Muscle layer of duodenum (tissue), 2 donors: Measurements from ENCODE around the gene TPRG1.

Experiments
- H3K27ac ChIP-seq: one replicate; pipeline ENCODE4 v1.7.0; 2013; ENCODE audit warnings: mild to moderate bottlenecking, low read length
- H3K27me3 ChIP-seq: one replicate; pipeline ENCODE4 v1.7.0; 2013; ENCODE audit warnings: low read depth, mild to moderate bottlenecking, control low read depth, low read length
- H3K36me3 ChIP-seq, 2 donors: one replicate each; pipeline ENCODE4 v1.7.0; 2013; ENCODE audit warnings: low read length in 2 of 2, control low read depth in 1 of 2, mild to moderate bottlenecking in 1 of 2; ENCODE audit not compliant: insufficient read depth in 2 of 2, control insufficient read depth in 1 of 2
- H3K4me1 ChIP-seq, 2 donors: one replicate each; pipeline ENCODE4 v1.7.0; 2013; ENCODE audit warnings: low read length in 2 of 2, mild to moderate bottlenecking in 2 of 2, control low read depth in 1 of 2, moderate library complexity in 1 of 2; ENCODE audit not compliant: insufficient read depth in 2 of 2, control insufficient read depth in 1 of 2
- H3K4me3 ChIP-seq, 2 donors: one replicate each; pipeline ENCODE4 v1.7.0; 2013; ENCODE audit warnings: low read length in 2 of 2, low read depth in 1 of 2, mild to moderate bottlenecking in 1 of 2
- H3K9me3 ChIP-seq, 2 donors: one replicate each; pipeline ENCODE4 v1.7.0; 2013; ENCODE audit warnings: low read length in 2 of 2, control low read depth in 1 of 2, mild to moderate bottlenecking in 1 of 2; ENCODE audit not compliant: control insufficient read depth in 1 of 2
- donor health status: healthy.

TPRG1 gene

GRCh38 chr3:189204167-189204866 is 32.5 kb downstream of the TPRG1 start:
- H3K36me3 ChIP-seq, result no peaks in the 10 kb centered on the region
- H3K4me1 ChIP-seq, result no peaks in the 10 kb centered on the region
- H3K4me3 ChIP-seq, result no peak overlapping the region
- no peaks in the 10 kb centered on the region for H3K9me3 ChIP-seq
- no peak overlapping the region for H3K27ac ChIP-seq
- H3K27me3 ChIP-seq, result no peaks in the 10 kb centered on the region

GRCh38 chr3:189204937-189205336 is 33.2 kb downstream of the TPRG1 start:
- no peaks in the 10 kb centered on the region for H3K4me1 ChIP-seq
- no peak overlapping the region for H3K27ac ChIP-seq
- H3K36me3 ChIP-seq, result no peaks in the 10 kb centered on the region
- no peaks in the 10 kb centered on the region for H3K27me3 ChIP-seq
- no peak overlapping the region for H3K4me3 ChIP-seq
- no peaks in the 10 kb centered on the region for H3K9me3 ChIP-seq

- Histone ChIP-seq H3K27ac (no peak overlapping the region), H3K27me3 (no peaks in the 10 kb centered on the region), H3K4me1 (no peaks in the 10 kb centered on the region), H3K36me3 (no peaks in the 10 kb centered on the region), H3K4me3 (no peak overlapping the region), H3K9me3 (no peaks in the 10 kb centered on the region)
Measured at GRCh38 chr3:189210251-189210770, 38.5 kb downstream of the TPRG1 start.

GRCh38 chr3:189212681-189213080 is 40.9 kb downstream of the TPRG1 start:
- Histone ChIP-seq H3K9me3 (no peaks in the 10 kb centered on the region), H3K36me3 (no peaks in the 10 kb centered on the region), H3K4me3 (no peak overlapping the region), H3K4me1 (no peaks in the 10 kb centered on the region), H3K27ac (no peak overlapping the region), H3K27me3 (no peaks in the 10 kb centered on the region)

- Histone ChIP-seq H3K27me3 (no peaks in the 10 kb centered on the region), H3K4me3 (no peak overlapping the region), H3K9me3 (no peaks in the 10 kb centered on the region), H3K27ac (no peak overlapping the region), H3K36me3 (no peaks in the 10 kb centered on the region), H3K4me1 (no peaks in the 10 kb centered on the region)
Measured at GRCh38 chr3:189214651-189215050, 42.9 kb downstream of the TPRG1 start.

GRCh38 chr3:189222927-189223636 is 51.3 kb downstream of the TPRG1 start:
- H3K9me3 ChIP-seq, result no peaks in the 10 kb centered on the region

GRCh38 chr3:189225431-189225830 is 53.7 kb downstream of the TPRG1 start:
- Histone ChIP-seq H3K27ac (no peak overlapping the region), H3K27me3 (no peaks in the 10 kb centered on the region), H3K9me3 (no peaks in the 10 kb centered on the region), H3K4me3 (no peak overlapping the region), H3K36me3 (no peaks in the 10 kb centered on the region), H3K4me1 (no peaks in the 10 kb centered on the region)

More at GRCh38 chr3:189222927-189223636, 51.3 kb downstream of the TPRG1 start:
- H3K36me3 ChIP-seq, result no peaks in the 10 kb centered on the region
- no peak overlapping the region for H3K27ac ChIP-seq
- no peaks in the 10 kb centered on the region for H3K4me1 ChIP-seq
- no peak overlapping the region for H3K4me3 ChIP-seq
- H3K27me3 ChIP-seq, result no peaks in the 10 kb centered on the region

- H3K4me1 ChIP-seq, result no peaks in the 10 kb centered on the region
- H3K36me3 ChIP-seq, result no peaks in the 10 kb centered on the region
- no peaks in the 10 kb centered on the region for H3K9me3 ChIP-seq
- H3K27ac ChIP-seq, result no peak overlapping the region
- H3K27me3 ChIP-seq, result no peaks in the 10 kb centered on the region
- no peak overlapping the region for H3K4me3 ChIP-seq
Measured at GRCh38 chr3:189227249-189227648, 55.5 kb downstream of the TPRG1 start.

- Histone ChIP-seq H3K4me3 (no peak overlapping the region), H3K36me3 (no peaks in the 10 kb centered on the region), H3K27me3 (no peaks in the 10 kb centered on the region), H3K27ac (no peak overlapping the region), H3K4me1 (no peaks in the 10 kb centered on the region), H3K9me3 (no peaks in the 10 kb centered on the region)
Measured at GRCh38 chr3:189229196-189229828, 57.5 kb downstream of the TPRG1 start.

GRCh38 chr3:189232790-189233189 is 61.0 kb downstream of the TPRG1 start:
- no peaks in the 10 kb centered on the region for H3K36me3 ChIP-seq
- H3K9me3 ChIP-seq, result no peaks in the 10 kb centered on the region
- no peaks in the 10 kb centered on the region for H3K4me1 ChIP-seq
- no peak overlapping the region for H3K27ac ChIP-seq
- H3K27me3 ChIP-seq, result no peaks in the 10 kb centered on the region
- H3K4me3 ChIP-seq, result no peak overlapping the region

- Histone ChIP-seq H3K27me3 (no peaks in the 10 kb centered on the region), H3K27ac (no peak overlapping the region), H3K9me3 (no peaks in the 10 kb centered on the region), H3K4me1 (no peaks in the 10 kb centered on the region), H3K4me3 (no peak overlapping the region), H3K36me3 (no peaks in the 10 kb centered on the region)
Measured at GRCh38 chr3:189233225-189233858, 61.6 kb downstream of the TPRG1 start.
